ENCODE results near the gene HOXA13. TPM values are rescaled to one million over a fixed set of nuclear protein-coding genes. Genes with fewer than 3 reads are reported as not detected.

HOXA13 gene
- not detected for polyA plus RNA-seq (2012; ENCODE audit: missing spikeins)

- FAIRE-seq, result no peak
- DNase-seq (ENCODE audit: insufficient read length), result no peak
- TF ChIP-seq POLR2A (IDR thresholded peaks at IDR 0.05; ENCODE audit: low read depth, low read length) (no peak), POLR2AphosphoS5 (IDR thresholded peaks at IDR 0.05; ENCODE audit: low read depth, low read length) (no peak), TAF1 (IDR thresholded peaks at IDR 0.05; ENCODE audit: borderline replicate concordance, low read depth, low read length) (no peak)
Measured at GRCh38 chr7:27199849-27200760, at the start of gene HOXA13. Gene HOXA13, minus strand, starts transcription at chr7:27200091. Its CDS starts 14 bp downstream, at chr7:27200077.

GRCh38 chr7:27248911-27249723, 49.2 kb upstream of the HOXA13 start:
- no peak for TF ChIP-seq POLR2AphosphoS5 (IDR thresholded peaks at IDR 0.05; ENCODE audit: low read depth, low read length)
- no peak for TF ChIP-seq TAF1 (IDR thresholded peaks at IDR 0.05; ENCODE audit: borderline replicate concordance, low read depth, low read length)
- TF ChIP-seq POLR2A (IDR thresholded peaks at IDR 0.05; ENCODE audit: low read depth, low read length), result no peak
- DNase-seq (ENCODE audit: insufficient read length) (no peak), FAIRE-seq (no peak)

- TF ChIP-seq POLR2AphosphoS5 (IDR thresholded peaks at IDR 0.05; ENCODE audit: low read depth, low read length), result no peak
- DNase-seq (ENCODE audit: insufficient read length), result no peak
- no peak for FAIRE-seq
Measured at GRCh38 chr7:27248427-27248806, 48.5 kb upstream of the HOXA13 start.

GRCh38 chr7:27247452-27248426, 47.8 kb upstream of the HOXA13 start:
- FAIRE-seq, result no peak
- TF ChIP-seq POLR2AphosphoS5 (IDR thresholded peaks at IDR 0.05; ENCODE audit: low read depth, low read length) (no peak), TAF1 (IDR thresholded peaks at IDR 0.05; ENCODE audit: borderline replicate concordance, low read depth, low read length) (no peak), POLR2A (IDR thresholded peaks at IDR 0.05; ENCODE audit: low read depth, low read length) (no peak)
- no peak for DNase-seq (ENCODE audit: insufficient read length)

- FAIRE-seq (no peak), DNase-seq (ENCODE audit: insufficient read length) (no peak)
Measured at GRCh38 chr7:27247000-27247399, 47.1 kb upstream of the HOXA13 start.

GRCh38 chr7:27245798-27246691, 46.2 kb upstream of the HOXA13 start:
- no peak for DNase-seq (ENCODE audit: insufficient read length)
- no peak for FAIRE-seq
- TF ChIP-seq TAF1 (IDR thresholded peaks at IDR 0.05; ENCODE audit: borderline replicate concordance, low read depth, low read length) (no peak), POLR2A (IDR thresholded peaks at IDR 0.05; ENCODE audit: low read depth, low read length) (no peak), POLR2AphosphoS5 (IDR thresholded peaks at IDR 0.05; ENCODE audit: low read depth, low read length) (no peak)

More at GRCh38 chr7:27247000-27247399, 47.1 kb upstream of the HOXA13 start:
- TF ChIP-seq POLR2AphosphoS5 (IDR thresholded peaks at IDR 0.05; ENCODE audit: low read depth, low read length) (no peak), TAF1 (IDR thresholded peaks at IDR 0.05; ENCODE audit: borderline replicate concordance, low read depth, low read length) (no peak), POLR2A (IDR thresholded peaks at IDR 0.05; ENCODE audit: low read depth, low read length) (no peak)

GRCh38 chr7:27245124-27245797, 45.4 kb upstream of the HOXA13 start:
- DNase-seq (ENCODE audit: insufficient read length), result no peak
- FAIRE-seq, result no peak
- TF ChIP-seq POLR2A (IDR thresholded peaks at IDR 0.05; ENCODE audit: low read depth, low read length) (no peak), POLR2AphosphoS5 (IDR thresholded peaks at IDR 0.05; ENCODE audit: low read depth, low read length) (no peak), TAF1 (IDR thresholded peaks at IDR 0.05; ENCODE audit: borderline replicate concordance, low read depth, low read length) (no peak)

- DNase-seq (ENCODE audit: insufficient read length) (no peak), FAIRE-seq (no peak)
- TF ChIP-seq POLR2AphosphoS5 (IDR thresholded peaks at IDR 0.05; ENCODE audit: low read depth, low read length), result no peak
- TF ChIP-seq POLR2A (IDR thresholded peaks at IDR 0.05; ENCODE audit: low read depth, low read length), result no peak
- TF ChIP-seq TAF1 (IDR thresholded peaks at IDR 0.05; ENCODE audit: borderline replicate concordance, low read depth, low read length), result no peak
Measured at GRCh38 chr7:27244488-27245123, 44.7 kb upstream of the HOXA13 start.
